A549 treated with AZD2906 at 1 μM for 4 hours (cell line): ENCODE data around the gene SLC26A2. TPM values are rescaled to one million over a fixed set of nuclear protein-coding genes. Genes with fewer than 3 reads are reported as not detected.

Experiments used
- total RNA-seq: library from RNA; stranded (reverse); fragments of 200-300 nt; extraction: Qiagen RNA extraction; gene quantifications from 5 replicates; pipeline ENCODE4 v1.2.3, GENCODE V29; 2022

Gene SLC26A2
- 46.0 to 63.2 TPM (median 59.8 TPM) in 5 replicates for total RNA-seq

GRCh38 chr5:149960272-149961185 lies at the start of gene SLC26A2:
SLC26A2 (plus strand) TSS chr5:149960758; CDS start chr5:149977653, 16,895 bp downstream.

GRCh38 chr5:149944666-149945065 lies 15.9 kb upstream of the SLC26A2 start, which contains the start of gene PDE6A:
PDE6A (minus strand) TSS chr5:149944793; CDS start chr5:149944673, 120 bp downstream.

GRCh38 chr5:150000256-150000989 lies 39.9 kb downstream of the SLC26A2 start, which contains the start of the genes HMGXB3 and TIGD6:
HMGXB3 (plus strand) TSS chr5:150000739; CDS start chr5:150004853, 4,114 bp downstream.
TIGD6 (minus strand) TSS chr5:150000654; CDS start chr5:149996348, 4,306 bp downstream.

Other genes with a start within 250 kb of the SLC26A2 start
- 6.1 to 7.7 TPM (median 6.7 TPM) in 5 replicates for gene PPARGC1B, start 230.4 kb upstream of the SLC26A2 start, total RNA-seq
- gene PDE6A, start 16.0 kb upstream of the SLC26A2 start, total RNA-seq: 0.22 to 0.37 TPM (median 0.29 TPM) in 5 replicates
- 5.0 to 6.1 TPM (median 5.3 TPM) in 5 replicates for gene TIGD6, start 39.9 kb downstream of the SLC26A2 start, total RNA-seq
- 30.6 to 34.7 TPM (median 32.9 TPM) in 5 replicates for gene HMGXB3, start 40.0 kb downstream of the SLC26A2 start, total RNA-seq
- 0.15 to 0.31 TPM (median 0.20 TPM) in 5 replicates for gene CSF1R, start 125.8 kb downstream of the SLC26A2 start, total RNA-seq
- 0.11 to 0.80 TPM (median 0.22 TPM) in 5 replicates for gene PDGFRB, start 195.1 kb downstream of the SLC26A2 start, total RNA-seq
- gene CDX1, start 206.0 kb downstream of the SLC26A2 start, total RNA-seq: 0.06 to 0.07 TPM in 2 of 5 replicates, not detected in the others
- gene SLC6A7, start 229.3 kb downstream of the SLC26A2 start, total RNA-seq: 0.02 to 0.03 TPM in 2 of 5 replicates, not detected in the others